Smooth muscle cell (in vitro differentiated cells): ENCODE measurements around the gene KRT80. TPM values are rescaled to one million over a fixed set of nuclear protein-coding genes. Genes with fewer than 3 reads are reported as not detected.

ENCODE experiments used
- DNase-seq: peaks from one replicate; lab custom pipeline; 2025; ENCODE audit not compliant: unreplicated experiment; lab: John Stamatoyannopoulos, UW
- H2AFZ ChIP-seq: fragments of 200-600 bp; sonication (generic); 2 replicates; pipeline ENCODE4 v1.6.0; 2016; ENCODE audit warnings: antibody characterized with exemption, low read depth, mild to moderate bottlenecking
- H3F3A ChIP-seq: fragments of 200-600 bp; sonication (generic); 2 replicates; pipeline ENCODE4 v1.6.0; 2017; ENCODE audit warnings: antibody characterized with exemption, low read depth
- H3K27ac ChIP-seq: fragments of 200-600 bp; sonication (generic); 2 replicates; pipeline ENCODE4 v1.5.1; 2016; ENCODE audit warnings: low read depth, mild to moderate bottlenecking
- H3K27me3 ChIP-seq: fragments of 200-600 bp; sonication (generic); 2 replicates; pipeline ENCODE4 v1.6.1; 2016; ENCODE audit warnings: low read depth, mild to moderate bottlenecking
- H3K36me3 ChIP-seq: fragments of 200-600 bp; sonication (generic); 2 replicates; pipeline ENCODE4 v1.5.1; 2016; ENCODE audit warnings: low read depth
- H3K4me1 ChIP-seq: fragments of 200-600 bp; sonication (generic); 2 replicates; pipeline ENCODE4 v1.5.1; 2016; ENCODE audit warnings: low read depth
- H3K4me2 ChIP-seq: fragments of 200-600 bp; sonication (generic); 2 replicates; pipeline ENCODE4 v1.6.0; 2016; ENCODE audit warnings: mild to moderate bottlenecking
- H3K4me3 ChIP-seq: fragments of 200-600 bp; sonication (generic); 2 replicates; pipeline ENCODE4 v1.5.1; 2016; ENCODE audit warnings: mild to moderate bottlenecking
- H3K79me2 ChIP-seq: fragments of 200-600 bp; sonication (generic); 2 replicates; pipeline ENCODE4 v1.6.0; 2016; ENCODE audit warnings: low read depth, mild to moderate bottlenecking
- H3K9ac ChIP-seq: fragments of 200-600 bp; sonication (generic); 2 replicates; pipeline ENCODE4 v1.6.0; 2016; ENCODE audit warnings: low read depth
- H3K9me3 ChIP-seq: fragments of 200-600 bp; sonication (generic); replicated peaks from 2 replicates; pipeline ENCODE4 v1.5.1; 2016; ENCODE audit warnings: low read depth
- H4K20me1 ChIP-seq: fragments of 200-600 bp; sonication (generic); 2 replicates; pipeline ENCODE4 v1.6.0; 2016; ENCODE audit warnings: low read depth
- CTCF ChIP-seq: fragments of 200-600 bp; sonication (generic); IDR thresholded peaks from 2 replicates; pipeline ENCODE4 v1.5.1; 2017; ENCODE audit warnings: borderline replicate concordance, mild to moderate bottlenecking, antibody characterized with exemption; ENCODE audit not compliant: insufficient read depth, poor library complexity, severe bottlenecking
- WGBS: methylation state at CpG from one replicate; pipeline ENCODE4 v1.1.7; 2016; ENCODE audit warnings: low lambda C conversion rate; 5-methylcytosine and 5-hydroxymethylcytosine counted together
- polyA plus RNA-seq: library from polyadenylated mRNA; unstranded; fragments of >200 nt; fragmentation: Nextera tagmentation; extraction: Ambion mirVana; gene quantifications from 2 replicates; pipeline ENCODE4 v1.2.1, GENCODE V29; 2016
- total RNA-seq: library from RNA; depleted of rRNA; stranded (reverse); fragments of >200 nt; gene quantifications from 2 replicates; pipeline ENCODE4 v1.2.3, GENCODE V29; 2014

The KRT80 gene
- total and polyA plus RNA-seq, 2 experiments from 2014 or later = 5.1 to 11.7 TPM

GRCh38 chr12:52225752-52226151 lies 33.9 kb upstream of the KRT80 start:
- no peak for DNase-seq
- no peak for TF ChIP-seq CTCF
- Histone ChIP-seq H3K9me3 (no peaks in the 10 kb centered on the region), H3K4me1 (peaks cover 4% of the 10 kb centered on the region), H2AFZ (no peak overlapping the region), H3K4me3 (no peak overlapping the region), H3K27me3 (peaks cover 5% of the 10 kb centered on the region), H4K20me1 (no peaks in the 10 kb centered on the region), H3F3A (no peaks in the 10 kb centered on the region), H3K36me3 (no peaks in the 10 kb centered on the region), H3K79me2 (no peaks in the 10 kb centered on the region), H3K27ac (no peak overlapping the region), H3K4me2 (no peak overlapping the region), H3K9ac (no peak overlapping the region)
- WGBS = 92% methylated on average over 4 of the region's 4 CpGs

GRCh38 chr12:52224151-52224550 lies 32.3 kb upstream of the KRT80 start:
- Histone ChIP-seq H3K4me1 (no peaks in the 10 kb centered on the region), H3K9me3 (no peaks in the 10 kb centered on the region), H3K27ac (no peak overlapping the region), H3K9ac (no peak overlapping the region), H2AFZ (no peak overlapping the region), H3K4me2 (no peak overlapping the region), H3K36me3 (no peaks in the 10 kb centered on the region), H3K27me3 (peaks cover 18% of the 10 kb centered on the region), H3F3A (no peaks in the 10 kb centered on the region), H3K79me2 (no peaks in the 10 kb centered on the region), H4K20me1 (no peaks in the 10 kb centered on the region), H3K4me3 (no peak overlapping the region)
- 65% methylated on average over 3 of the region's 3 CpGs for WGBS
- DNase-seq = no peak
- no peak for TF ChIP-seq CTCF

- Histone ChIP-seq H3K36me3 (no peaks in the 10 kb centered on the region), H3K79me2 (no peaks in the 10 kb centered on the region), H3K9me3 (no peaks in the 10 kb centered on the region), H3F3A (no peaks in the 10 kb centered on the region), H3K9ac (no peak overlapping the region), H3K27me3 (peaks cover 18% of the 10 kb centered on the region), H3K4me1 (no peaks in the 10 kb centered on the region), H3K27ac (no peak overlapping the region), H3K4me2 (no peak overlapping the region), H4K20me1 (no peaks in the 10 kb centered on the region), H2AFZ (no peak overlapping the region), H3K4me3 (no peak overlapping the region)
- 66% methylated on average over 5 of the region's 5 CpGs for WGBS
- no peak for TF ChIP-seq CTCF
- no peak for DNase-seq
These were observed 31.7 kb upstream of the KRT80 start for GRCh38 chr12:52223406-52224039.

- Histone ChIP-seq H3K9me3 (no peaks in the 10 kb centered on the region), H3K36me3 (no peaks in the 10 kb centered on the region), H4K20me1 (no peaks in the 10 kb centered on the region), H3K4me2 (no peak overlapping the region), H2AFZ (no peak overlapping the region), H3F3A (no peaks in the 10 kb centered on the region), H3K4me3 (no peak overlapping the region), H3K27ac (no peak overlapping the region), H3K9ac (no peak overlapping the region), H3K4me1 (no peaks in the 10 kb centered on the region), H3K27me3 (peaks cover 18% of the 10 kb centered on the region), H3K79me2 (no peaks in the 10 kb centered on the region)
- no peak for DNase-seq
- 90% methylated on average over 4 of the region's 4 CpGs for WGBS
- TF ChIP-seq CTCF = no peak
These were observed 30.9 kb upstream of the KRT80 start for GRCh38 chr12:52222692-52223091.
